Prostate gland (tissue), 2 donors: ENCODE measurements around the gene KIF16B.

Source experiments
- CTCF ChIP-seq, 4 experiments: fragments of 200-600 bp in 2 of 4; fragments of 450-650 bp in 2 of 4; sonication (generic) in 2 of 4; IDR thresholded peaks; 1 replicate in 3 of 4; 2 replicates in 1 of 4; pipeline ENCODE4 v1.5.1; 2016 to 2019; ENCODE audit warnings: antibody characterized with exemption in 4 of 4, mild to moderate bottlenecking in 2 of 4, moderate library complexity in 2 of 4
- POLR2A ChIP-seq: fragments of 450-650 bp; IDR thresholded peaks from one replicate; pipeline ENCODE4 v1.6.1; 2016; ENCODE audit warnings: antibody characterized with exemption, mild to moderate bottlenecking
- POLR2AphosphoS5 ChIP-seq: sonication (generic); formaldehyde crosslinking; IDR thresholded peaks from one replicate; pipeline ENCODE4 v1.6.1; 2017; ENCODE audit warnings: antibody characterized with exemption

GRCh38 chr20:16261733-16262273, 311.4 kb downstream of the KIF16B start:
- no peak for TF ChIP-seq CTCF (IDR thresholded peaks at IDR 0.05)
- TF ChIP-seq POLR2A: no peak
- no peak for TF ChIP-seq POLR2AphosphoS5
